Heart right ventricle (tissue), 16 donors: Measurements from ENCODE around the gene ARHGEF39. TPM values are rescaled to one million over a fixed set of nuclear protein-coding genes. Genes with fewer than 3 reads are reported as not detected.
"Not testable (repeated sequence)": the region's sequence is repeated elsewhere in the genome, so short reads cannot be mapped to it uniquely, and the experiment has no call there.

ENCODE experiments used
- ATAC-seq, 8 donors: fragments of 200-7000 bp; cut with Tn5 transposase; one replicate each; pipeline ENCODE4 v1.9.1; 2020; ENCODE audit warnings: mild to moderate bottlenecking in 8 of 8, moderate library complexity in 8 of 8, moderate number of reproducible peaks in 1 of 8
- DNase-seq, 2 donors: peaks; one replicate each; pipeline ENCODE4 v3.0.0-alpha.2; 2020
- H3K27ac ChIP-seq, 10 donors: fragments of 200-600 bp; sonication (generic) in 2 of 10; one replicate each; pipeline versions ENCODE4 v1.5.0 to v1.8.0; 2020 to 2022; ENCODE audit warnings: mild to moderate bottlenecking in 3 of 10
- H3K27me3 ChIP-seq, 7 donors: fragments of 200-600 bp; one replicate each; pipeline ENCODE4 v1.8.0; 2021 to 2022; ENCODE audit warnings: mild to moderate bottlenecking in 2 of 7
- H3K36me3 ChIP-seq, 9 donors: fragments of 200-600 bp; sonication (generic) in 1 of 9; one replicate each; pipeline versions ENCODE4 v1.5.0 to v1.8.0; 2020 to 2022; ENCODE audit warnings: mild to moderate bottlenecking in 2 of 9
- H3K4me1 ChIP-seq, 9 donors: fragments of 200-600 bp; sonication (generic) in 1 of 9; one replicate each; pipeline versions ENCODE4 v1.5.0 to v1.8.0; 2020 to 2022; ENCODE audit warnings: mild to moderate bottlenecking in 4 of 9
- H3K4me3 ChIP-seq, 10 donors: fragments of 200-600 bp; sonication (generic) in 2 of 10; one replicate each; pipeline versions ENCODE4 v1.5.0 to v1.8.0; 2020 to 2022; ENCODE audit warnings: mild to moderate bottlenecking in 7 of 10, moderate library complexity in 2 of 10
- H3K9me3 ChIP-seq, 11 donors: fragments of 200-600 bp in 10 of 11; sonication (generic) in 2 of 11; one replicate each; pipeline versions ENCODE4 v1.5.0 to v1.8.0; 2013 to 2022; ENCODE audit warnings: mild to moderate bottlenecking in 2 of 11, control low read depth in 1 of 11, moderate library complexity in 1 of 11
- WGBS, 2 donors: extraction: QIAGEN DNeasy Blood & Tissue Kit; methylation state at CpG; one replicate each; pipeline ENCODE4 v1.1.7; 2013; ENCODE audit warnings: inconsistent platforms in 1 of 2; 5-methylcytosine and 5-hydroxymethylcytosine counted together
- intact Hi-C, 10 donors: fragments of 100-400 bp; cut with DNase I; formaldehyde crosslinking; loops; one replicate each; pipeline versions ENCODE4 v1.11.1 to v1.14.2; 2022
- polyA plus RNA-seq, 2 donors: library from polyadenylated mRNA; stranded (reverse); fragments of 200-250 nt; gene quantifications; one replicate each; pipeline ENCODE4 v1.2.3, GENCODE V29; 2013
- total RNA-seq, 10 donors: library from RNA; stranded (reverse); fragmentation: NEBNext Ultra II Directional in 3 of 10; extraction: Animal tissue kit (Norgen Biotek cat#: 25700) in 3 of 10; gene quantifications; one replicate each; pipeline versions ENCODE4 v1.2.1 to v1.2.4, GENCODE V29; 2021 to 2023
- TF ChIP-seq, protein P1 (sequence below), 9 donors: fragments of 200-600 bp; sonication (generic) in 2 of 9; IDR thresholded peaks; one replicate each; pipeline versions ENCODE4 v1.5.0 to v1.8.0; 2021 to 2022; ENCODE audit warnings: antibody characterized with exemption in 9 of 9, mild to moderate bottlenecking in 5 of 9, moderate library complexity in 1 of 9
- donor health status: Arrhythmogenic right ventricular cardiomyopathy.
- donor health status: ischemic (EF 13 %, LVEDD 7.1; RV severe dilation, severe dysfunction).
- donor health status: healthy with polysubstance abuse.
- donor health status: DM: no; HTN: yes; CAD: no.
- donor health status: DM: no; HTN: no; CAD: no.
- donor health status: ischemic (EF 25% LVEDD 6.9; RV normal size, moderate dysfunction).
- donor health status: ischemic (EF 25% LVEDD 5.7; RV mildly dilated, moderate dysfunction).
- donor health status: healthy.
- donor health status: DM: yes; HTN: yes; CAD: no.
- donor health status: Ischemic cardiomyopathy.
- donor health status: ischemic (EF 35%, LVEDD 5.7; RV mildly dilated, moderate dysfunction).
- donor health status: nonischemic (EF 11% LVEDD 7.7; RV severe dilation, severe dysfunction).
- donor health status: DM: yes; HTN: yes; CAD: no.
- donor health status: PGD.
- donor health status: ischemic (EF 29% LVEDD 5.4; RV normal size, mild dysfunction).
- donor health status: nonischemic (EF 23%, LVEDD 6.1; RV moderate dilation, normal function).

Gene ARHGEF39
- total and polyA plus RNA-seq, 12 donors = 0.09 to 1.3 (median 0.33) TPM; not detected in 2

DNA sequence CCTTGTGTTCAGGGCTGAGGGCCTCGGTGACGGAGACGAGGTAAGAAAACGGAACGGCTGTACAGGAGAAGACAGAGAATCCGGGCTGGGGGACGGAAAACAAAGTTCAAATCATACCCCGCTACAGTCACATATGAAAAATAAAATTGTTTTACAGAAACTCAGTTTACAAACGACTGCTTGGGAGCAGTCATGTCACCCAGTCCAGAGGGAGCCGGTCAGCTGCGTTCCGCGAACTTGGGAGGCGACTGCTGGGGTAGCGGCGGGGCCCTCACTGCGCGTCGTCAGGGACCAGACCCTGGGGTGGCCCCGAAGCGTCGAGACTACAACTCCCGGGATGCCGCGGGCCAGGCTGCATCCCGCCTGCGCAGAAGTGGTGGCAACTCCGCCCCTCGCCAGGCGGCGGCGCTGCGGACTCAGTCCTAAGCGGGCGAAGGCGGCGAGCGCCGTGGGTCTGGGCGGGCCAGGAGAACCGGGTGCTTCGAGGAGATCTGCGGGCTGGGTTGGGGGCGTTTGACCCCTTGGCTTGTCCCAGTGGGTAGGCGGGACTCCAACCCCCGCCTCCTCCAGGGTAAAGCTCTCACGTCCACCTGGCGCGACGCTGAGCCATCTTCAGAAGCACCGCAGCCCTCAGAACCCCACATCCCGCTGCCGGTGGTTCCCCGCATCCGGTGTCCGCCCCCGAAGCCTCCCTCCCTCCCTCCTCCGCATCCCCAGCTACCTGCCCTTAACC is 18.3 kb downstream of the ARHGEF39 start:
- DNase-seq = peak; percentile 93 to 94
- 0% methylated on average over 58 of the region's 58 CpGs for WGBS, 2 donors
- peak overlapping the region; percentile 43 to 75 (median 66) for H3K4me3 ChIP-seq
- intact Hi-C loops = loop anchor here in 6 of 10 donors (2.0 to 10.0 kb wide), 6 partner anchors 39 to 238 kb away; partner anchors contain the start of genes TESK1 (in 4 of the 6) and MSMP (in 1 of the 6)
- no peaks in the 10 kb centered on the region for H3K27me3 ChIP-seq
- no peaks in the 10 kb centered on the region for H3K9me3 ChIP-seq
- peak overlapping the region; percentile 71 to 95 (median 82) for H3K27ac ChIP-seq
- peaks cover 0 to 73% (median 12%) of the 10 kb centered on the region in 9 donors for H3K4me1 ChIP-seq
- H3K36me3 ChIP-seq = no peaks in the 10 kb centered on the region
- ATAC-seq = peak; percentile 95 to 97 (median 96)
- TF ChIP-seq, protein P1, sequence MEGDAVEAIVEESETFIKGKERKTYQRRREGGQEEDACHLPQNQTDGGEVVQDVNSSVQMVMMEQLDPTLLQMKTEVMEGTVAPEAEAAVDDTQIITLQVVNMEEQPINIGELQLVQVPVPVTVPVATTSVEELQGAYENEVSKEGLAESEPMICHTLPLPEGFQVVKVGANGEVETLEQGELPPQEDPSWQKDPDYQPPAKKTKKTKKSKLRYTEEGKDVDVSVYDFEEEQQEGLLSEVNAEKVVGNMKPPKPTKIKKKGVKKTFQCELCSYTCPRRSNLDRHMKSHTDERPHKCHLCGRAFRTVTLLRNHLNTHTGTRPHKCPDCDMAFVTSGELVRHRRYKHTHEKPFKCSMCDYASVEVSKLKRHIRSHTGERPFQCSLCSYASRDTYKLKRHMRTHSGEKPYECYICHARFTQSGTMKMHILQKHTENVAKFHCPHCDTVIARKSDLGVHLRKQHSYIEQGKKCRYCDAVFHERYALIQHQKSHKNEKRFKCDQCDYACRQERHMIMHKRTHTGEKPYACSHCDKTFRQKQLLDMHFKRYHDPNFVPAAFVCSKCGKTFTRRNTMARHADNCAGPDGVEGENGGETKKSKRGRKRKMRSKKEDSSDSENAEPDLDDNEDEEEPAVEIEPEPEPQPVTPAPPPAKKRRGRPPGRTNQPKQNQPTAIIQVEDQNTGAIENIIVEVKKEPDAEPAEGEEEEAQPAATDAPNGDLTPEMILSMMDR (IDR thresholded peaks at IDR 0.05) = peak; percentile 86 to 99 (median 96)

DNA sequence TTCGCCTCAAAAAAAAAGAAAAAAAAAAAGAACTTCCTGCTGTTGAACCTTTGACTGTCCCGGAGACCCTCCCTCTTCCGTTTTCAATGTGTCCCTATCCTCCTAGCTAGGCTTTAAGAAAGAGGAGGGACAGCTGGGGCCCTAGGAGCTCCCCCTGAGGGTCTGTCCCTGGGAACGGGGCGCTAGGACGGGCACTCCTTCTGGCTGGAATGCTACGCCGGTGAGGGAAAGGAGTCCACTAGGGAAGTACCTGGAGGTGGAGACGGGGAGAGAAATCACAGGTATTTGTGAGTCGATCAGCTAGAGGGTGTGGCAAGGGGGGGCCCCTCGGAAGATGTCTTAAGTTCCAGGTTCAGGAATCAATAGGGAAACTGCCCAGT is 18.9 kb downstream of the ARHGEF39 start:
- DNase-seq = no peak
- intact Hi-C loops = loop anchor here in 6 of 10 donors (2.0 to 10.0 kb wide), 6 partner anchors 39 to 239 kb away; partner anchors contain the start of genes TESK1 (in 4 of the 6) and MSMP (in 1 of the 6)
- H3K36me3 ChIP-seq = no peaks in the 10 kb centered on the region
- H3K4me3 ChIP-seq = peak overlapping the region; percentile 43 to 75 (median 66)
- peaks cover 0 to 78% (median 12%) of the 10 kb centered on the region in 9 donors for H3K4me1 ChIP-seq
- H3K9me3 ChIP-seq = no peaks in the 10 kb centered on the region
- no peaks in the 10 kb centered on the region for H3K27me3 ChIP-seq
- TF ChIP-seq, protein P1 (IDR thresholded peaks at IDR 0.05) = no peak
- peak; percentile 5 to 50 (median 32) for ATAC-seq
- peak overlapping the region; percentile 71 to 95 (median 82) for H3K27ac ChIP-seq
- 2 to 3% methylated on average over 11 of the region's 11 CpGs for WGBS, 2 donors

DNA sequence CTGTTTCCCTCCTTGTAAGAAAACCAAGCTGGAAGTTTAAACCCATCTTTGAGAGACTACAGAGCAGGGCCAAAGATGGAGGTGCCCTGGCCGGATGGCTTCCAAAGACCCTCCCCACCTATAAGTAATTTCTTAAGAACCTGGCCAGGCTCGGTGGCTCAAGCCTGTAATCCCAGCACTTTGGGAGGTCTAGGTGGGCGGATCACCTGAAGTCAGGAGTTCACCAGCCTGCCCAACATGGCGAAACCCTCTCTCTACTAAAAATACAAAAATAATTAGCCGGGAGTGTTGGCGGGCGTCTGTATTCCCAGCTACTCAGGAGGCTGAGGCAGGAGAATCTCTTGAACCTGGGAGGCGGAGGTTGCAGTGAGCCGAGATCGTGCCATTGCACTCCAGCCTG is 19.3 kb downstream of the ARHGEF39 start:
- H3K9me3 ChIP-seq, H3K36me3 ChIP-seq, H3K27me3 ChIP-seq, ATAC-seq, DNase-seq: not testable (repeated sequence)
- Histone ChIP-seq H3K27ac (peak overlapping the region in 7 of 10 donors; percentile 80 to 95 (median 86)), H3K4me1 (peaks cover 0 to 80% (median 12%) of the 10 kb centered on the region in 9 donors), H3K4me3 (peak overlapping the region in 9 of 10 donors; percentile 43 to 75 (median 67))
- WGBS, 2 donors = 57% methylated on average over 10 of the region's 10 CpGs
- intact Hi-C loops = loop anchor here in 6 of 10 donors (2.0 to 10.0 kb wide), 6 partner anchors 38 to 239 kb away; partner anchors contain the start of genes TESK1 (in 4 of the 6) and MSMP (in 1 of the 6)

DNA sequence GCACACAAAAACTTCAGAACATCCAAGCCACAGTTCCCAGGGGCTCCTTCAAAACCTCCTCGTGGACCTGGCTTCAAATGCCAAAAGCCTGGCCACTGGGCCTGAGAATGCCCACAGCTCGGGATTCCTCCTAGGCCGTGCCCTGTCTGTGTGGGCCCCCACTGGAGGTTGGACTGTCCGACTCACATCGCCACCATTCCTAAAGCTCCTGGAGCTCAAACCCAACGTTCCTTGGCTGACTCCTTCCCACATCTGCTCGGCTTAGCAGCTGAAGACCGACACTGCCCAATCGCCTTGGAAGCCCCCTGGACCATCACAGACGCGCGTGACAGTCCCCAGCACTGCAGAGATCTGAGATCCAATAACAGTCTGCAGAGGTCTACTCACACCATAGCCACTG is 21.9 kb downstream of the ARHGEF39 start:
- no peak for ATAC-seq
- H3K27ac ChIP-seq = no peak overlapping the region
- no peaks in the 10 kb centered on the region for H3K9me3 ChIP-seq
- no peaks in the 10 kb centered on the region for H3K36me3 ChIP-seq
- intact Hi-C loops = loop anchor here in 2 of 10 donors (10.0 kb wide), 2 partner anchors 112 to 242 kb away; partner anchors contain the start of gene MSMP (in 1 of the 2)
- TF ChIP-seq, protein P1 (IDR thresholded peaks at IDR 0.05) = no peak
- H3K27me3 ChIP-seq = no peaks in the 10 kb centered on the region
- no peak for DNase-seq
- peaks cover 0 to 74% (median 7%) of the 10 kb centered on the region in 9 donors for H3K4me1 ChIP-seq
- H3K4me3 ChIP-seq = no peak overlapping the region
- WGBS, 2 donors = 95 to 96% methylated on average over 12 of the region's 12 CpGs

DNA sequence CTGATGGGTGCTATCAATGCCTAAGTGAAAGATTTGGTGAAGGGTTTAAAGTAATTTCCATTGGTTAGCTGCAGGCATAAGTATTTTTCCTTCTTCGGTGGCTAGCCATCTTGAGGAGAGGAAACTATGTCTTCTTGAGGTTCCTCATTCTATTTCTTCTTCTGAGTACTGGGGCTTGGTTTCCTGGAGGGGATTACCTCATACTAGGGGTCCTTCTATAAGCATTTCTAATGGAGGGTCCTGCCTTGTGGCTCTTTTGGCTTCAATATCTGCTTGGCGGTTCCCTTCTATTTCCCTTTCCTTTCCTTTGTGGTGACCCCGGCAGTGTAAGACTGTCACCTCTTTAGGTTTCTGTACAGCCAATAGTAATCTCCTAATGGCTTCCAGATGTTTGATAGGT is 23.5 kb downstream of the ARHGEF39 start:
- H3K9me3 ChIP-seq, H3K36me3 ChIP-seq, H3K4me3 ChIP-seq, DNase-seq, ATAC-seq, H3K27me3 ChIP-seq: not testable (repeated sequence)
- Histone ChIP-seq H3K27ac (peak overlapping the region in 1 of 10 donors; percentile 62), H3K4me1 (peaks cover 0 to 74% (median 3%) of the 10 kb centered on the region in 9 donors)
- 84 to 88% methylated on average over 3 of the region's 3 CpGs for WGBS, 2 donors
- intact Hi-C loops = loop anchor here in 2 of 10 donors (10.0 kb wide), 2 partner anchors 113 to 243 kb away; partner anchors contain the start of gene MSMP (in 1 of the 2)

DNA sequence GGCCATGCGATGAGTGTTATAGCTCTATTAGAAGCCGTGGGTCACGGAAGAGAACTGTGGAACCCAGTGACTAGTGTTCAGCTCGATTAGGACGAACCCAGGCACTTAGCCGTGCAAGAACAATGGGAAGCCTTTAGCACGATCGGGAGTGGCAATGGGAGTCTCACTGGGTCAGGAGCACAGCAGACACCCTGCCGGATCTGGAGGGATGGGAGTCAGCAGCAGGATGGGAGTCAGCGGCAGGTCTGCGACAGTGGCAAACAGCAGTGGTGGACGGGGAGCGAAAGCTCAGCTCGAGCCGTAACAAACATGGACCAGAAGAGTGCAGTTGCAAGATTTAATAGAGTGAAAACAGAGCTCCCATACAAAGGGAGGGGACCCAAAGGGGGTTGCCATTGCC is 24.6 kb downstream of the ARHGEF39 start:
- H3K36me3 ChIP-seq, H3K4me3 ChIP-seq, DNase-seq, H3K27me3 ChIP-seq, H3K9me3 ChIP-seq, ATAC-seq, H3K27ac ChIP-seq: not testable (repeated sequence)
- H3K4me1 ChIP-seq = peaks cover 0 to 74% (median 0%) of the 10 kb centered on the region in 9 donors
- 97 to 98% methylated on average over 14 to 15 of the region's 15 CpGs for WGBS, 2 donors
- intact Hi-C loops = loop anchor here in 2 of 10 donors (10.0 kb wide), 2 partner anchors 114 to 244 kb away; partner anchors contain the start of gene MSMP (in 1 of the 2)
